Stimulated activated CD8-positive, alpha-beta memory T cell treated with anti-CD3 and anti-CD28 coated beads, Interleukin-7, amount 100 ng/mL, for 1 hour (primary cell): ENCODE results near the gene NSF.
"Not testable (repeated sequence)": the region's sequence is repeated elsewhere in the genome, so short reads cannot be mapped to it uniquely, and the experiment has no call there.

ENCODE experiments used
- DNase-seq, 2 donors: peaks; one replicate each; pipeline ENCODE4 v3.0.0-alpha.2; 2020; ENCODE audit warnings: low read depth in 2 of 2

The NSF gene

DNA sequence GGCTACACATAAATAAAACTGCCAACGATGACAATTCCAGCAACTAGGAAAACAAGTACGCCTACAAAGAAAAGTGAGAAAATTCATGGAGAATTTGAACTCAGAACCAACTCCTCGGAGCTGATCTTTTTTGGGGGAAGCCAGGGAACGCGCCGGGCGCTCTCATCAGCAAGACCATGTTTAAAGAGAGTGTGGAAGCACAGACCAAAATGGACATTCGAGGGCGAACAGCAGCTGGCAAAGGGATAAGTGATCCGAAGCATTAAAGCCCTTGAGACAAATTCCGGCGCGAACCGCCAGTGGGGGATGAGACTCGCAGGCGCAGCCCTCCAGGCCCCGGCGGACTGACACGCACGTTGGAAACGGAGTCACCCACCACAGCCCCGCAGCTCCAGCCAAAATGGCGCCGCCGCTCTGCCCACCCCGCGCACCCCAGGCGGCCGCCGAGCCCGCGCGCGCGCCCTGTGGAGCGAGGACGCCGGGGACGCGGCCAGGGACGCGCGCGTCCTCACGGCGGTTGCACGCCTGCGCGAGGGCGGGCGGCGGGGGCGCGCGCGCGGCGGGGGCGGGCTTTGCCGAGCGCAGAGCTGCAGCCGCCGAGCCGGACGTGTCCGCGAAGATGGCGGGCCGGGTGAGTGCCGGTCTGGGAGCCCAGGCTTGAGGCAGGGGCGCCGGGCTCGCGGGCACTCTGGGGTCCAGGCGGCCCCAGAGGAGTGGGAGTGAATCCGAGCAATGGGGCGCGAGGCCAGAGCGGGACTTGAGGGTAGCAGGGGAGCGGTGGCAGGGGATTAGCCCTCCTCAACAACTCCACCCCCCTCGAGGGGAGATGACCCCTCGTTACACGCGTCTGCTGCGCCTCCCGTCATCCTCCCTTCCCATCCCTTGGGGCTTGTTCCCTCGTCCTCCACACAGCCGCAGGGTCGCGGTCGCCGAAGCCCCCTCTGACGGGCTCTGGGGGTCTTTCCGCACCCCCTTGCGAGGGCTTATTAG lies at the start of gene NSF:
TSS of gene NSF (plus strand) at position 513 of the 990 bp plus-strand sequence. CDS start at position 620, 107 bp downstream.
- DNase-seq: not testable (repeated sequence)

GRCh38 chr17:46548607-46549006 lies 41.9 kb upstream of the NSF start:
- not testable (repeated sequence) for DNase-seq

DNA sequence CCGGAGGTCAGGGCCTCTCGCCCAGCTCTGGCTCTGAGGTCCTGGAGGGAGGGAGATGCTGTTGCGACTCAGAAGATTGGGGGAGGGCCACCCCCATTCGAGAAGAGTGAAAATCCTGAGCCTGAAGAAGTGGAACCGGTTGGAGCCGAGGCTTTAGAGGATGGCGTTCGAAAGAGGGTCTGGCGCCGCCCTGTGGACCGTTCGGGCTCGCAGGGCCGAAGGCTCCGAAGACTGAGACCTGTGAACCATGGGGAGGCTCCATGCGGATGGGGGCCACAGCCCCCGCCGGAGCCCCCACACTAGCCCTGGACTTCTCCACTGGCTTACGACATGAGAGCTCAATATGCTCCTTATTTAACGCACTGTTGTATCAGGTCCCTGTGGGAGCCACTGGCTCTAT lies 31.3 kb upstream of the NSF start:
- not testable (repeated sequence) for DNase-seq

GRCh38 chr17:46560048-46560447 lies 30.4 kb upstream of the NSF start:
- DNase-seq: not testable (repeated sequence)

GRCh38 chr17:46566284-46566683 lies 24.2 kb upstream of the NSF start:
- DNase-seq: not testable (repeated sequence)

GRCh38 chr17:46566980-46567379 lies 23.5 kb upstream of the NSF start:
- DNase-seq: not testable (repeated sequence)

- DNase-seq: not testable (repeated sequence)
Observed at GRCh38 chr17:46571796-46572195, 18.7 kb upstream of the NSF start.

GRCh38 chr17:46579083-46580075 lies 11.1 kb upstream of the NSF start, which contains the start of gene ARL17A:
Gene ARL17A, minus strand, starts transcription at chr17:46579691. Its CDS starts 3,369 bp downstream, at chr17:46576322.
- peak; percentile 25 to 55 for DNase-seq

DNA sequence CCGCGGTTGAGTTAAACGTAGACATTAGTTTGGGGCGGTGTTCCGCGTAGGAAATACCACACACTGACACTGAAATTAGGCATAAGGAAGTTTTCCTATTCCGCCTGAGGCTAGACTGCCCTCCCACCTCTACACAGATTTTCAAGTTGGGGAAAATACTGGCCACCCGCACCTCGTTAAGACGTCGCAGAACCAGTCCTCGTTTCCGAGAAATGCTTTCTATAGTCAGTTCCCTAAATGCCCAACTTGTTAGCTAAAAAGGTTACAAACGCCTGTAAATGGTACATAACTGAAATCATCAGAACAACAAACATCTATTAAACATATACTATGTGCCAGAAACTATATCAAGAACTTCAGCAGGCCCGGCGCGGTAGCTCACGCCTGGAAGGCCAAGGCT lies 10.4 kb upstream of the NSF start:
- not testable (repeated sequence) for DNase-seq

- DNase-seq: not testable (repeated sequence)
Observed at GRCh38 chr17:46585444-46585843, 5.0 kb upstream of the NSF start.

- not testable (repeated sequence) for DNase-seq
Observed at GRCh38 chr17:46591332-46591731, 863 bp downstream of the NSF start.

- not testable (repeated sequence) for DNase-seq
Observed at GRCh38 chr17:46598344-46598931, 8.0 kb downstream of the NSF start.

DNA sequence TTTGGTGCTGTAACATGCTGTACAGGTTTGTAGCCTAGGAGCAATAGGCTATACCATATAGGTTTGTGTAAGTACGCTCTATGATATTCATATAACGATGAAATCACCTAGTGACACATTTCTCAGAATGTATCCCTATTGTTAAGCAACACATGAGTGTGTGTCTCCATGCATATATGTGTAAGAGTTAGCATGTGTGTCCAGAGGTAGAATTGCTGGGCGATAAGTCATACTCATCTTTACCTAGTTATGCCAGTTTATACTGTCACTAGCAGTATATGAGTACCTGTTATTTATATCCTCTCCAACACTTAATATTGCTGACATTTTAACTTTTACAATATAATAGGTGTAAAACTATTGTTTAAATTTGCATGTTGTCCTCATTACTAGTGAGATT lies 10.3 kb downstream of the NSF start:
- DNase-seq: not testable (repeated sequence)

- not testable (repeated sequence) for DNase-seq
Observed at GRCh38 chr17:46603125-46603524, 12.7 kb downstream of the NSF start.

DNA sequence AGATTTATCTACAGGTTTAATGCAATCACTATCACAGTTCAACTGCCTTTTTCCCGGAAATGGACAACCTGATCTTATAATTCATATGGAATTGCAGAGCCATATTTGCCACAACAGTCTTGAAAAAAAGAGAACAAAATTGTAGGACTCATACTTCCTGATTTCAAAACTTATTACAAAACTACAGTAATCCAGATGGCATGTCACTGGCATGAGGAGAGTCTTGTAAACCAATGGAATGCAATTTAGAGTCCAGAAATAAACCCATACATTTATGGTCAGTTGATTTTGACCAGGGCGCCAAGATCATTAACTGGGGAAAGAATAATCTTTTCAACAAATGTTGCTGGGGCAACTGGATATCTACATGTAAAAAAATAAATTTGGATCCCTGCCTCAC lies 20.8 kb downstream of the NSF start:
- DNase-seq: not testable (repeated sequence)

DNA sequence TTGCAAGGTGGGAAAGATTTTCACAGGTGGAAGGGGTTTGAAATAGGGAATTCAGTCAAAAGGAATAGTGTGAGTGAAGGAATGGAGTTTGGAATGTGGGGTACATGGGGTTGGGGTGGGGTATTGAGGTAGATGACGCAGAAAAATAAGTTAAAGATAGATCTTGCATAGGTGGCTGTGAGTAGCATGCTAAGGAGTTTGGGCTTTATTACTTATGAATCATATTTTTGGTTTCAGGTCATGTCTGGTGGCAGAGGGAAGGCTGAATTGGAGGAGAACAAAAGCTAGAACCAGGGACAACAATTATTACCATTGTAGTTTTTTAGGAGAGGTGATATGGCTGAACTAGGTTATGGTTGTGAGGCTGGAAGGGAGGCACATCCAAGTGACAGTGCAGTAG lies 23.4 kb downstream of the NSF start:
- not testable (repeated sequence) for DNase-seq

DNA sequence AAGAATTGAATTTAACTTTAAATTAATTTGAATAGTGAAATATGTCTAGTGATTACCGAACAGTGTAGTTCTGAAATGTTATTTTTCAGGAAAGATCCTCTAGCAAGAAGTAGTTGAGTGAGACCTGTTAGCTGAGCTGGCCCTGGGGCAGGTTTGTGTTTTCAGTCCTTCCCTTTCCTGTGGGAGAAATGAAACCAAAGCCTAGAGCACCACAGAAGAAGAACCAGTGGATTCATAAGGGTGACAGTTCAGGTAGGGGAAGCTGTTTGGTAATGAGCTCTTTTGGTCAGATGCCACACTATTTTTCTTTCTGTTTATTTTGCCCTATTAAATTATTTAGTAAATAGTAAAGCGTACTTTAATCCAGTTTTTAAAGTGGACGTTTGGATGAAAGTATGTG lies 26.7 kb downstream of the NSF start:
- DNase-seq: not testable (repeated sequence)

DNA sequence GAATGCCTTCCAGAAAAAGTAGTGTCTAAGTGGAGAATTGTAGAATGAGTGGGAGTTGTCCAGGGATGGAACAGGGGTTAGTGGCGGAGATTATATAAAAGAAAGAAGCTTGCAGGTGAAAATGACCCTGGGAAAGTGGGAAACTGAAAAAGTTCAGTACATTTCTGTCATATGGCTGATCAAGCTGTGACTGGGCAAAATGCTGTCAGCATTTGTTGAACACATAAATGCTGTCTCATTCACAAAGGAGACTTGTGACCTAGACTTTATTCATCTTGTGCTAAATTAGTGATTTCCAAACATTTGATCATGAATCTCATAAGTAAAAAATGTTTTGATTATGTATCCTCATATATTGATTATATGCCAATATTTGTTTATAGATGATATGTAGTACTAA lies 28.5 kb downstream of the NSF start:
- DNase-seq: not testable (repeated sequence)

GRCh38 chr17:46623790-46624189 lies 33.3 kb downstream of the NSF start:
- DNase-seq: not testable (repeated sequence)

- not testable (repeated sequence) for DNase-seq
Observed at GRCh38 chr17:46624726-46625125, 34.3 kb downstream of the NSF start.

GRCh38 chr17:46627452-46627851 lies 37.0 kb downstream of the NSF start:
- DNase-seq: not testable (repeated sequence)
